Osteoblast (primary cell): ENCODE measurements around the gene ERBIN. TPM values are rescaled to one million over a fixed set of nuclear protein-coding genes. Genes with fewer than 3 reads are reported as not detected.

Source experiments
- DNase-seq: peaks from one replicate; pipeline ENCODE4 v3.0.0; 2011; ENCODE audit warnings: low spot score, mixed read lengths; ENCODE audit not compliant: insufficient read length; ENCODE audit errors: missing footprints
- H2AFZ ChIP-seq: 2 replicates; pipeline ENCODE4 v1.6.0; 2011; ENCODE audit warnings: mild to moderate bottlenecking, low read length
- H3K27ac ChIP-seq: 2 replicates; pipeline ENCODE4 v1.5.1; 2011; ENCODE audit warnings: mild to moderate bottlenecking, low read depth, low read length, moderate library complexity
- H3K27me3 ChIP-seq: 2 replicates; pipeline ENCODE4 v1.6.0; 2012; ENCODE audit warnings: mild to moderate bottlenecking, control low read depth, inconsistent platforms, low read length, moderate library complexity; ENCODE audit not compliant: insufficient read depth
- H3K36me3 ChIP-seq: 2 replicates; pipeline ENCODE4 v1.5.1; 2011; ENCODE audit warnings: mild to moderate bottlenecking, low read length, control low read depth, moderate library complexity; ENCODE audit not compliant: insufficient read depth
- H3K4me1 ChIP-seq: 2 replicates; pipeline ENCODE4 v1.5.1; 2011; ENCODE audit warnings: mild to moderate bottlenecking, low read length, control low read depth, moderate library complexity; ENCODE audit not compliant: insufficient read depth
- H3K4me2 ChIP-seq: 2 replicates; pipeline ENCODE4 v1.6.0; 2011; ENCODE audit warnings: mild to moderate bottlenecking, low read length; ENCODE audit not compliant: insufficient read depth
- H3K4me3 ChIP-seq: fragments of 200-600 bp; sonication (generic); 3 replicates; pipeline ENCODE4 v1.5.1; 2012; ENCODE audit warnings: mild to moderate bottlenecking, low read length, inconsistent platforms; ENCODE audit not compliant: insufficient read depth
- H3K79me2 ChIP-seq: 2 replicates; pipeline ENCODE4 v1.6.0; 2012; ENCODE audit warnings: mild to moderate bottlenecking, low read length, control low read depth, inconsistent platforms; ENCODE audit not compliant: insufficient read depth
- H3K9me3 ChIP-seq: 2 replicates; pipeline ENCODE4 v1.5.1; 2011; ENCODE audit warnings: low read depth, low read length, control low read depth
- H4K20me1 ChIP-seq: 2 replicates; pipeline ENCODE4 v1.6.0; 2012; ENCODE audit warnings: mild to moderate bottlenecking, low read length, control low read depth; ENCODE audit not compliant: insufficient read depth
- total RNA-seq: library from RNA; depleted of rRNA; stranded (reverse); fragments of >200 nt; gene quantifications from 2 replicates; pipeline ENCODE4 v1.2.3, GENCODE V29; 2012
- TF ChIP-seq, protein P1 (sequence below): IDR thresholded peaks from 2 replicates; pipeline ENCODE4 v1.5.1; 2011; ENCODE audit warnings: mild to moderate bottlenecking, low read depth, low read length, moderate library complexity; ENCODE audit errors: extremely low read depth

The ERBIN gene
- total RNA-seq, 1 donor: 199 TPM

DNA sequence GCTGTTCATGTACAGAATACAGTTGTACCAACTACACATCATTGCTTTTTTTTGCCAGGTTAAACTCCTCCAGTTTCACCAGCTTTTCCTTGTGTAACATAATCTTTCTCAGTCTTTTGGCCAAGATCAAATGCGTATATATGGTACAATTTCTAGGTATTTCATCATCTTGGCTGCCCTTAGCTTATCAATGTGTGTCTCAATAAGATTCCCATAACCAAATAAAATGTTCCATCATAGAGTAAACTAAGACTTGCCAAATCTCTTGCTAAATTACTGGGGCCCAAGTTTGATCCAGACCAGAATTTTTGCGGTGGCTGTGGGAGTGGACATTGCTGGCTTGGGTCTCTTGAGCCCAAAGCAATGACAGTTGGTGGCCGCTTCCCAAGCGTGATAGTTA lies 24.3 kb upstream of the ERBIN start:
- TF ChIP-seq, protein P1, sequence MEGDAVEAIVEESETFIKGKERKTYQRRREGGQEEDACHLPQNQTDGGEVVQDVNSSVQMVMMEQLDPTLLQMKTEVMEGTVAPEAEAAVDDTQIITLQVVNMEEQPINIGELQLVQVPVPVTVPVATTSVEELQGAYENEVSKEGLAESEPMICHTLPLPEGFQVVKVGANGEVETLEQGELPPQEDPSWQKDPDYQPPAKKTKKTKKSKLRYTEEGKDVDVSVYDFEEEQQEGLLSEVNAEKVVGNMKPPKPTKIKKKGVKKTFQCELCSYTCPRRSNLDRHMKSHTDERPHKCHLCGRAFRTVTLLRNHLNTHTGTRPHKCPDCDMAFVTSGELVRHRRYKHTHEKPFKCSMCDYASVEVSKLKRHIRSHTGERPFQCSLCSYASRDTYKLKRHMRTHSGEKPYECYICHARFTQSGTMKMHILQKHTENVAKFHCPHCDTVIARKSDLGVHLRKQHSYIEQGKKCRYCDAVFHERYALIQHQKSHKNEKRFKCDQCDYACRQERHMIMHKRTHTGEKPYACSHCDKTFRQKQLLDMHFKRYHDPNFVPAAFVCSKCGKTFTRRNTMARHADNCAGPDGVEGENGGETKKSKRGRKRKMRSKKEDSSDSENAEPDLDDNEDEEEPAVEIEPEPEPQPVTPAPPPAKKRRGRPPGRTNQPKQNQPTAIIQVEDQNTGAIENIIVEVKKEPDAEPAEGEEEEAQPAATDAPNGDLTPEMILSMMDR: no peak
- H3K4me1 ChIP-seq: no peaks in the 10 kb centered on the region
- no peak overlapping the region for H3K4me2 ChIP-seq
- no peak overlapping the region for H3K27ac ChIP-seq
- H3K79me2 ChIP-seq: no peaks in the 10 kb centered on the region
- DNase-seq: no peak
- H3K9me3 ChIP-seq: no peaks in the 10 kb centered on the region
- no peaks in the 10 kb centered on the region for H4K20me1 ChIP-seq
- H3K27me3 ChIP-seq: no peaks in the 10 kb centered on the region
- H2AFZ ChIP-seq: no peak overlapping the region
- no peak overlapping the region for H3K4me3 ChIP-seq
- no peaks in the 10 kb centered on the region for H3K36me3 ChIP-seq

DNA sequence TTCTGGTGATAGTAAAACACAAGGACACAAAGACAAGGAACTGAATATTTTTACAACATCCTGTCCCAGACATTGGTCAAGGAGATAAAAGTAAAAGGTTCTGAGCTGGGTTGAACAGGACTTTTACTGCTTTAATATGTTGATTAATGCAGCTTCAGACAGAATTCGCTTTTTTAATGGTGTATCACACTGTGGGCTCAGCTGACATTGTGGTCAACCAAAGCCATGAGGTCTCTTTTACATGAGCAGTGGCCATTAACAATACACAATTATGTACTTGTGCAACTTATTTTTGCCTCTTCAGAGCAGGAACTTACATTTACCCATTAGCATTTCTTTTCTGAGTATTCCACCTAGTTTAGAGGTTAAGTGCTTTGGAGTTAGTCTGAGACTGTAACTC lies 22.8 kb upstream of the ERBIN start:
- no peak overlapping the region for H3K4me2 ChIP-seq
- H3K4me3 ChIP-seq: no peak overlapping the region
- H3K27ac ChIP-seq: no peak overlapping the region
- H3K79me2 ChIP-seq: no peaks in the 10 kb centered on the region
- H3K9me3 ChIP-seq: no peaks in the 10 kb centered on the region
- no peaks in the 10 kb centered on the region for H3K36me3 ChIP-seq
- TF ChIP-seq, protein P1: no peak
- no peaks in the 10 kb centered on the region for H4K20me1 ChIP-seq
- H3K27me3 ChIP-seq: no peaks in the 10 kb centered on the region
- DNase-seq: no peak
- H3K4me1 ChIP-seq: no peaks in the 10 kb centered on the region
- H2AFZ ChIP-seq: no peak overlapping the region

DNA sequence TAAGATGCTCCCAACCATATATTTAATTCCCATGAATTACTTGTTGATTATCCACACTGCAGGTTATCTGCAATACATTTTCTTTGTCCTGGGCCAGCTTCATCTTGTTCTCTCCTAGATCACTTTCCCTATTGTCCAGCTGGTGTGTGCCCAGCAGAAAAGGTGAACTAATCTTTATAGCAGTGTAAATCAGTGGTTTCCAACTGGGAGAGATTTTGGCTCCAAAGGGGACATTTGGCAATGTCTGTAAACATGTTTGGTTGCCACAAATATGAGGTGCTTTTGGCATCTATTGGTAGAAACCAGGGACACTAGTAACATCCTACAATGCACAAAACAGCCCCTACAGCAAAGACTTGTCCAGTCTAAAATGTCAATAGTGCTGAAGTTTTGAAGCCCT lies 20.1 kb upstream of the ERBIN start:
- H3K9me3 ChIP-seq: no peaks in the 10 kb centered on the region
- no peak overlapping the region for H3K4me2 ChIP-seq
- no peak overlapping the region for H2AFZ ChIP-seq
- no peak overlapping the region for H3K27ac ChIP-seq
- no peak overlapping the region for H3K4me3 ChIP-seq
- TF ChIP-seq, protein P1: no peak
- H3K27me3 ChIP-seq: no peaks in the 10 kb centered on the region
- DNase-seq: no peak
- no peaks in the 10 kb centered on the region for H3K4me1 ChIP-seq
- no peaks in the 10 kb centered on the region for H3K79me2 ChIP-seq
- no peaks in the 10 kb centered on the region for H4K20me1 ChIP-seq
- H3K36me3 ChIP-seq: no peaks in the 10 kb centered on the region

DNA sequence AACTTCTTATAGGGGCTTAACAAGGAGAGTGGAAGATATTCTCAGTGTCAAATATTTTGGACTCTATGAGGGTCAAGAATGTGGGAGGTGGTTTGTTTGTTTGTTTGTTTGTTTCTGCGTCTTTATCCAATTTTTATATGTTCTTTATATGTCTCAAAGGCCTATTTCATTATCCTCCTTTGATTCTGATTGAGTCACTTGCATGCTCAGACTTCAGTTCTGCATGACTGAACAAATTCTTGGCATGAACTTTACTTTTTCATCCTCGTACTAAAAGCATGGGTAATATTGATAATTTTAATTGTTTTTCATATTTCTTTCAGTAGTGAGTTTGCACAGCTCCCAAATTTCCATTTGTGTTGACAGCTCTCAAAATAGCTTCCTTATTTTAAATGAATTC lies 19.2 kb upstream of the ERBIN start:
- no peak overlapping the region for H3K27ac ChIP-seq
- no peaks in the 10 kb centered on the region for H4K20me1 ChIP-seq
- TF ChIP-seq, protein P1: no peak
- no peak for DNase-seq
- H3K36me3 ChIP-seq: no peaks in the 10 kb centered on the region
- H3K4me2 ChIP-seq: no peak overlapping the region
- no peaks in the 10 kb centered on the region for H3K27me3 ChIP-seq
- no peaks in the 10 kb centered on the region for H3K79me2 ChIP-seq
- no peaks in the 10 kb centered on the region for H3K9me3 ChIP-seq
- no peaks in the 10 kb centered on the region for H3K4me1 ChIP-seq
- no peak overlapping the region for H2AFZ ChIP-seq
- no peak overlapping the region for H3K4me3 ChIP-seq
